ENCODE data around the gene GRIK4. TPM values are rescaled to one million over a fixed set of nuclear protein-coding genes. Genes with fewer than 3 reads are reported as not detected.

GRIK4 gene
- total RNA-seq, 3 donors from 2014 or later (not counting 1 experiment from before 2014, with no cell fraction given): 2.2 to 32.3 (median 21.9) TPM

- Histone ChIP-seq H3K4me3 (ENCODE audit: low read length) (no peak overlapping the region), H3K27me3 (ENCODE audit: control insufficient read depth, insufficient read depth, low read length) (no peaks in the 10 kb centered on the region), H3K36me3 (ENCODE audit: control insufficient read depth, insufficient read depth, low read length) (no peaks in the 10 kb centered on the region), H3K4me1 (ENCODE audit: control insufficient read depth, insufficient read depth, low read length) (no peaks in the 10 kb centered on the region), H3K27ac (ENCODE audit: low read length) (no peak overlapping the region), H3K9me3 (ENCODE audit: control insufficient read depth, insufficient read depth, low read length) (no peaks in the 10 kb centered on the region)
- WGBS (ENCODE audit: insufficient coverage): 90% methylated on average over 1 of the region's 1 CpG
- Mint-ChIP-seq H3K4me3 (no peak overlapping the region), H3K36me3 (no peaks in the 10 kb centered on the region), H3K27ac (no peak overlapping the region), H3K27me3 (ENCODE audit: low read depth in 2 of 2) (no peaks in the 10 kb centered on the region), H3K9me3 (no peaks in the 10 kb centered on the region), H3K4me1 (peaks cover 0 to 16% of the 10 kb centered on the region in 2 donors)
- DNase-seq (no peak), ATAC-seq (peak in 1 of 3 donors; percentile 5)
- intact Hi-C loops (cut with micrococcal nuclease): no loop called here
- TF ChIP-seq, protein P1, sequence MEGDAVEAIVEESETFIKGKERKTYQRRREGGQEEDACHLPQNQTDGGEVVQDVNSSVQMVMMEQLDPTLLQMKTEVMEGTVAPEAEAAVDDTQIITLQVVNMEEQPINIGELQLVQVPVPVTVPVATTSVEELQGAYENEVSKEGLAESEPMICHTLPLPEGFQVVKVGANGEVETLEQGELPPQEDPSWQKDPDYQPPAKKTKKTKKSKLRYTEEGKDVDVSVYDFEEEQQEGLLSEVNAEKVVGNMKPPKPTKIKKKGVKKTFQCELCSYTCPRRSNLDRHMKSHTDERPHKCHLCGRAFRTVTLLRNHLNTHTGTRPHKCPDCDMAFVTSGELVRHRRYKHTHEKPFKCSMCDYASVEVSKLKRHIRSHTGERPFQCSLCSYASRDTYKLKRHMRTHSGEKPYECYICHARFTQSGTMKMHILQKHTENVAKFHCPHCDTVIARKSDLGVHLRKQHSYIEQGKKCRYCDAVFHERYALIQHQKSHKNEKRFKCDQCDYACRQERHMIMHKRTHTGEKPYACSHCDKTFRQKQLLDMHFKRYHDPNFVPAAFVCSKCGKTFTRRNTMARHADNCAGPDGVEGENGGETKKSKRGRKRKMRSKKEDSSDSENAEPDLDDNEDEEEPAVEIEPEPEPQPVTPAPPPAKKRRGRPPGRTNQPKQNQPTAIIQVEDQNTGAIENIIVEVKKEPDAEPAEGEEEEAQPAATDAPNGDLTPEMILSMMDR (IDR thresholded peaks at IDR 0.05): no peak
These were observed 156.4 kb downstream of the GRIK4 start for GRCh38 chr11:120667934-120668333.

GRCh38 chr11:120668537-120668936 is 157.0 kb downstream of the GRIK4 start:
- Mint-ChIP-seq H3K27ac (no peak overlapping the region), H3K4me3 (no peak overlapping the region), H3K4me1 (peaks cover 0 to 10% of the 10 kb centered on the region in 2 donors), H3K36me3 (no peaks in the 10 kb centered on the region), H3K27me3 (ENCODE audit: low read depth in 2 of 2) (no peaks in the 10 kb centered on the region), H3K9me3 (no peaks in the 10 kb centered on the region)
- WGBS (ENCODE audit: insufficient coverage): 84% methylated on average over 4 of the region's 4 CpGs
- H3K27ac ChIP-seq (ENCODE audit: low read length): no peak overlapping the region
- no peaks in the 10 kb centered on the region for H3K36me3 ChIP-seq (ENCODE audit: control insufficient read depth, insufficient read depth, low read length)
- no peaks in the 10 kb centered on the region for H3K4me1 ChIP-seq (ENCODE audit: control insufficient read depth, insufficient read depth, low read length)
- H3K4me3 ChIP-seq (ENCODE audit: low read length): no peak overlapping the region
- DNase-seq (no peak), ATAC-seq (peak in 1 of 3 donors; percentile 21)
- TF ChIP-seq, protein P1 (IDR thresholded peaks at IDR 0.05): no peak
- intact Hi-C loops (cut with micrococcal nuclease): no loop called here
- H3K27me3 ChIP-seq (ENCODE audit: control insufficient read depth, insufficient read depth, low read length): no peaks in the 10 kb centered on the region
- H3K9me3 ChIP-seq (ENCODE audit: control insufficient read depth, insufficient read depth, low read length): no peaks in the 10 kb centered on the region

- Histone ChIP-seq H3K4me3 (ENCODE audit: low read length) (no peak overlapping the region), H3K9me3 (ENCODE audit: control insufficient read depth, insufficient read depth, low read length) (no peaks in the 10 kb centered on the region), H3K27ac (ENCODE audit: low read length) (no peak overlapping the region), H3K27me3 (ENCODE audit: control insufficient read depth, insufficient read depth, low read length) (no peaks in the 10 kb centered on the region), H3K36me3 (ENCODE audit: control insufficient read depth, insufficient read depth, low read length) (no peaks in the 10 kb centered on the region), H3K4me1 (ENCODE audit: control insufficient read depth, insufficient read depth, low read length) (no peaks in the 10 kb centered on the region)
- no peak for DNase-seq
- no peak for ATAC-seq
- H3K36me3 Mint-ChIP-seq: no peaks in the 10 kb centered on the region
- H3K4me3 Mint-ChIP-seq: no peak overlapping the region
- no peak overlapping the region for H3K27ac Mint-ChIP-seq
- peaks cover 0 to 16% of the 10 kb centered on the region in 2 donors for H3K4me1 Mint-ChIP-seq
- TF ChIP-seq, protein P1 (IDR thresholded peaks at IDR 0.05): no peak
- WGBS (ENCODE audit: insufficient coverage): 88% methylated on average over 1 of the region's 1 CpG
- H3K9me3 Mint-ChIP-seq: no peaks in the 10 kb centered on the region
- intact Hi-C loops (cut with micrococcal nuclease): no loop called here
- H3K27me3 Mint-ChIP-seq (ENCODE audit: low read depth in 2 of 2): peaks cover 3 to 6% of the 10 kb centered on the region in 2 donors
These were observed 163.0 kb downstream of the GRIK4 start for GRCh38 chr11:120674542-120674941.

DNA sequence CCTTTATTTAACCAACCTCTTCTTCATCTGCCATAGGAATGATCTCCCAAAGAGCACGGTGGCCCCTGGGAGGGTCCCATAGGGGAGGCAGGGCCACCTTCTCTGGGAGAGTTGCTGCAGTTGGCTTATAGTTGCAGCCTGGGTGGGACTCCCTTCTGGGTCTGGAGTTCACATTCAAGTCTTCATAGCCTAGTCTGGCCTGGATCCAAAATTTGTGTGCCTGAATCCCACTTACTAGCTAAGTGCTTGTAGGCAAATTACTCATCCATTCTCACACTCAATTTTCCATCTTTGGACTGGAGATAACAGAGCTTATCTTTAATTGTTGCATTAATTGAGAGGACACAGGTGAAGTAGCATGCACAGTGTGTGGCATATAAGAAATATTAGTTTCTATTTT is 163.6 kb downstream of the GRIK4 start:
- peaks cover 0 to 16% of the 10 kb centered on the region in 2 donors for H3K4me1 Mint-ChIP-seq
- 89% methylated on average over 1 of the region's 1 CpG for WGBS (ENCODE audit: insufficient coverage)

More for the DNA sequence above, 163.6 kb downstream of the GRIK4 start:
- Histone ChIP-seq H3K9me3 (ENCODE audit: control insufficient read depth, insufficient read depth, low read length) (no peaks in the 10 kb centered on the region), H3K4me3 (ENCODE audit: low read length) (no peak overlapping the region), H3K27ac (ENCODE audit: low read length) (no peak overlapping the region), H3K4me1 (ENCODE audit: control insufficient read depth, insufficient read depth, low read length) (no peaks in the 10 kb centered on the region), H3K36me3 (ENCODE audit: control insufficient read depth, insufficient read depth, low read length) (no peaks in the 10 kb centered on the region), H3K27me3 (ENCODE audit: control insufficient read depth, insufficient read depth, low read length) (no peaks in the 10 kb centered on the region)
- H3K9me3 Mint-ChIP-seq: no peaks in the 10 kb centered on the region
- ATAC-seq (no peak), DNase-seq (no peak)
- no peak overlapping the region for H3K4me3 Mint-ChIP-seq
- TF ChIP-seq, protein P1 (IDR thresholded peaks at IDR 0.05): no peak
- intact Hi-C loops (cut with micrococcal nuclease): no loop called here
- H3K27ac Mint-ChIP-seq: no peak overlapping the region
- H3K36me3 Mint-ChIP-seq: no peaks in the 10 kb centered on the region
- H3K27me3 Mint-ChIP-seq (ENCODE audit: low read depth in 2 of 2): peaks cover 3 to 6% of the 10 kb centered on the region in 2 donors

All from natural killer cell (primary cell).